ENCODE results near the gene XXYLT1. TPM values are rescaled to one million over a fixed set of nuclear protein-coding genes. Genes with fewer than 3 reads are reported as not detected.
"Not testable (repeated sequence)": the region's sequence is repeated elsewhere in the genome, so short reads cannot be mapped to it uniquely, and the experiment has no call there.

Gene XXYLT1
- total RNA-seq, 1 experiment from 2014 or later: 43.7 TPM

- no peak for DNase-seq
- Histone ChIP-seq H3K9me3 (peaks cover 11% of the 10 kb centered on the region), H3K36me3 (no peaks in the 10 kb centered on the region; the same call in 1 of the 2 replicates), H3K4me3 (no peak overlapping the region), H3K27me3 (no peaks in the 10 kb centered on the region)
Measured at GRCh38 chr3:195189821-195190220, 81.1 kb downstream of the XXYLT1 start.

- no peaks in the 10 kb centered on the region for H3K27me3 ChIP-seq
- H3K9me3 ChIP-seq: peaks cover 11% of the 10 kb centered on the region
- no peak overlapping the region for H3K4me3 ChIP-seq
- no peaks in the 10 kb centered on the region; the same call in 1 of the 2 replicates for H3K36me3 ChIP-seq
- DNase-seq: no peak
Measured at GRCh38 chr3:195188426-195188927, 82.5 kb downstream of the XXYLT1 start.

- H3K36me3 ChIP-seq: no peaks in the 10 kb centered on the region; the same call in 1 of the 2 replicates
- no peak for DNase-seq
Measured at GRCh38 chr3:195187609-195188425, 83.1 kb downstream of the XXYLT1 start.

GRCh38 chr3:195186710-195187047, 84.3 kb downstream of the XXYLT1 start:
- H3K9me3 ChIP-seq, H3K36me3 ChIP-seq, DNase-seq, H3K27me3 ChIP-seq, H3K4me3 ChIP-seq: not testable (repeated sequence)

More at GRCh38 chr3:195187609-195188425, 83.1 kb downstream of the XXYLT1 start:
- peaks cover 11% of the 10 kb centered on the region for H3K9me3 ChIP-seq
- H3K27me3 ChIP-seq: no peaks in the 10 kb centered on the region
- H3K4me3 ChIP-seq: no peak overlapping the region

- H3K4me3 ChIP-seq: no peak overlapping the region
- DNase-seq: no peak
- H3K36me3 ChIP-seq: no peaks in the 10 kb centered on the region; the same call in 1 of the 2 replicates
- no peaks in the 10 kb centered on the region for H3K27me3 ChIP-seq
- H3K9me3 ChIP-seq: peaks cover under 1% of the 10 kb centered on the region
Measured at GRCh38 chr3:195186041-195186709, 84.8 kb downstream of the XXYLT1 start.

GRCh38 chr3:195185583-195185982, 85.4 kb downstream of the XXYLT1 start:
- Histone ChIP-seq H3K9me3 (no peaks in the 10 kb centered on the region; the same call in 1 of the 2 replicates), H3K27me3 (no peaks in the 10 kb centered on the region), H3K36me3 (no peaks in the 10 kb centered on the region; the same call in 1 of the 2 replicates), H3K4me3 (no peak overlapping the region)
- no peak for DNase-seq

GRCh38 chr3:195184716-195185421, 86.1 kb downstream of the XXYLT1 start:
- no peaks in the 10 kb centered on the region for H3K27me3 ChIP-seq
- H3K4me3 ChIP-seq: no peak overlapping the region
- no peaks in the 10 kb centered on the region; the same call in 1 of the 2 replicates for H3K36me3 ChIP-seq
- no peaks in the 10 kb centered on the region for H3K9me3 ChIP-seq
- no peak for DNase-seq

- H3K36me3 ChIP-seq: no peaks in the 10 kb centered on the region
- DNase-seq: no peak
- no peaks in the 10 kb centered on the region for H3K27me3 ChIP-seq
- H3K4me3 ChIP-seq: no peak overlapping the region
- H3K9me3 ChIP-seq: no peaks in the 10 kb centered on the region; the same call in 1 of the 2 replicates
Measured at GRCh38 chr3:195183071-195183776, 87.7 kb downstream of the XXYLT1 start.

GRCh38 chr3:195182470-195182795, 88.5 kb downstream of the XXYLT1 start:
- Histone ChIP-seq H3K27me3 (no peaks in the 10 kb centered on the region), H3K9me3 (no peaks in the 10 kb centered on the region; the same call in 1 of the 2 replicates), H3K4me3 (no peak overlapping the region), H3K36me3 (no peaks in the 10 kb centered on the region)
- peak; percentile 41 for DNase-seq

GRCh38 chr3:195181741-195182469, 89.1 kb downstream of the XXYLT1 start:
- H3K4me3 ChIP-seq: no peak overlapping the region
- DNase-seq: no peak
- no peaks in the 10 kb centered on the region for H3K36me3 ChIP-seq
- H3K27me3 ChIP-seq: no peaks in the 10 kb centered on the region
- H3K9me3 ChIP-seq: no peaks in the 10 kb centered on the region; the same call in 1 of the 2 replicates

- Histone ChIP-seq H3K27me3 (no peaks in the 10 kb centered on the region), H3K36me3 (no peaks in the 10 kb centered on the region; the same call in none of the 2 replicates), H3K4me3 (no peak overlapping the region), H3K9me3 (no peaks in the 10 kb centered on the region; the same call in 1 of the 2 replicates)
- DNase-seq: no peak
Measured at GRCh38 chr3:195181113-195181498, 89.9 kb downstream of the XXYLT1 start.

- no peaks in the 10 kb centered on the region; the same call in none of the 2 replicates for H3K36me3 ChIP-seq
- H3K27me3 ChIP-seq: no peaks in the 10 kb centered on the region
- H3K4me3 ChIP-seq: no peak overlapping the region
- DNase-seq: no peak
- no peaks in the 10 kb centered on the region; the same call in 1 of the 2 replicates for H3K9me3 ChIP-seq
Measured at GRCh38 chr3:195180490-195181112, 90.4 kb downstream of the XXYLT1 start.

- Histone ChIP-seq H3K36me3 (no peaks in the 10 kb centered on the region; the same call in none of the 2 replicates), H3K27me3 (no peaks in the 10 kb centered on the region), H3K9me3 (no peaks in the 10 kb centered on the region; the same call in 1 of the 2 replicates), H3K4me3 (no peak overlapping the region)
- no peak for DNase-seq
Measured at GRCh38 chr3:195179776-195180489, 91.0 kb downstream of the XXYLT1 start.

- DNase-seq: no peak
- H3K9me3 ChIP-seq: no peaks in the 10 kb centered on the region; the same call in 1 of the 2 replicates
- no peak overlapping the region for H3K4me3 ChIP-seq
- H3K27me3 ChIP-seq: no peaks in the 10 kb centered on the region
- no peaks in the 10 kb centered on the region; the same call in none of the 2 replicates for H3K36me3 ChIP-seq
Measured at GRCh38 chr3:195178124-195178910, 92.6 kb downstream of the XXYLT1 start.
